IMR-90 (cell line): ENCODE measurements around the gene CPAMD8.
"Not testable (repeated sequence)": the region's sequence is repeated elsewhere in the genome, so short reads cannot be mapped to it uniquely, and the experiment has no call there.

Experiments used
- CHD1 ChIP-seq: IDR thresholded peaks from 2 replicates; pipeline ENCODE4 v1.6.1; 2012; ENCODE audit warnings: low read depth, low read length, improper control_type of control experiment
- CTCF ChIP-seq: conservative IDR thresholded peaks from 2 replicates; pipeline ENCODE4 v1.5.1; 2012; ENCODE audit warnings: mild to moderate bottlenecking, low read depth, low read length, improper control_type of control experiment
- MAFK ChIP-seq: IDR thresholded peaks from 2 replicates; pipeline ENCODE4 v1.6.1; 2012; ENCODE audit warnings: low read depth, low read length, improper control_type of control experiment
- MXI1 ChIP-seq: IDR thresholded peaks from 2 replicates; pipeline ENCODE4 v1.6.1; 2012; ENCODE audit warnings: low read depth, mild to moderate bottlenecking, low read length, moderate library complexity, borderline replicate concordance
- POLR2A ChIP-seq: IDR thresholded peaks from 2 replicates; pipeline ENCODE4 v1.6.1; 2012; ENCODE audit warnings: mild to moderate bottlenecking, low read depth, low read length
- RCOR1 ChIP-seq: IDR thresholded peaks from 2 replicates; pipeline ENCODE4 v1.6.1; 2012; ENCODE audit warnings: mild to moderate bottlenecking, low read length, improper control_type of control experiment; ENCODE audit not compliant: insufficient replicate concordance
- TF ChIP-seq, protein P1 (sequence below): fragments of 150-350 bp; IDR thresholded peaks from 2 replicates; pipeline ENCODE4 v1.6.1; 2016; ENCODE audit warnings: low read depth, mild to moderate bottlenecking, low read length, moderate library complexity, borderline replicate concordance
- TF ChIP-seq, protein P2 (sequence below): fragments of 150-350 bp; IDR thresholded peaks from 2 replicates; pipeline ENCODE4 v1.6.1; 2017; ENCODE audit warnings: mild to moderate bottlenecking, antibody characterized with exemption, low read length, low read depth

- TF ChIP-seq CTCF, RCOR1, CHD1, MAFK, POLR2A, MXI1: not testable (repeated sequence)
- TF ChIP-seq, protein P1, sequence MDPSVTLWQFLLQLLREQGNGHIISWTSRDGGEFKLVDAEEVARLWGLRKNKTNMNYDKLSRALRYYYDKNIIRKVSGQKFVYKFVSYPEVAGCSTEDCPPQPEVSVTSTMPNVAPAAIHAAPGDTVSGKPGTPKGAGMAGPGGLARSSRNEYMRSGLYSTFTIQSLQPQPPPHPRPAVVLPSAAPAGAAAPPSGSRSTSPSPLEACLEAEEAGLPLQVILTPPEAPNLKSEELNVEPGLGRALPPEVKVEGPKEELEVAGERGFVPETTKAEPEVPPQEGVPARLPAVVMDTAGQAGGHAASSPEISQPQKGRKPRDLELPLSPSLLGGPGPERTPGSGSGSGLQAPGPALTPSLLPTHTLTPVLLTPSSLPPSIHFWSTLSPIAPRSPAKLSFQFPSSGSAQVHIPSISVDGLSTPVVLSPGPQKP = not testable (repeated sequence)
- TF ChIP-seq, protein P2, sequence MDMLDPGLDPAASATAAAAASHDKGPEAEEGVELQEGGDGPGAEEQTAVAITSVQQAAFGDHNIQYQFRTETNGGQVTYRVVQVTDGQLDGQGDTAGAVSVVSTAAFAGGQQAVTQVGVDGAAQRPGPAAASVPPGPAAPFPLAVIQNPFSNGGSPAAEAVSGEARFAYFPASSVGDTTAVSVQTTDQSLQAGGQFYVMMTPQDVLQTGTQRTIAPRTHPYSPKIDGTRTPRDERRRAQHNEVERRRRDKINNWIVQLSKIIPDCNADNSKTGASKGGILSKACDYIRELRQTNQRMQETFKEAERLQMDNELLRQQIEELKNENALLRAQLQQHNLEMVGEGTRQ = not testable (repeated sequence)
Observed at GRCh38 chr19:16937796-16938195, 88.8 kb downstream of the CPAMD8 start.
